Endothelial cell of umbilical vein (primary cell): Measurements from ENCODE around the gene SMG9. TPM values are rescaled to one million over a fixed set of nuclear protein-coding genes. Genes with fewer than 3 reads are reported as not detected.

Source experiments
- BruUV-seq: library from RNA; stranded (reverse); fragments of 400-500 nt; replicated peaks from 2 replicates; lab custom pipeline; 2021; lab: Mats Ljungman, UMichigan
- CTCF ChIA-PET: fragments of 300-600, 350-600 bp; sonication (Branson Sonifier 250); formaldehyde crosslinking; loops from one replicate; lab custom pipeline; 2021; ENCODE audit warnings: antibody characterized with exemption, inconsistent platforms; lab: Charles Lee
- POLR2A ChIA-PET: fragments of 300-600, 350-600 bp; sonication (Branson Sonifier 250); formaldehyde crosslinking; loops from one replicate; lab custom pipeline; 2021; ENCODE audit warnings: antibody characterized with exemption, inconsistent platforms; lab: Charles Lee
- DNase-seq: peaks from one replicate; pipeline ENCODE4 v3.0.0-alpha.2; 2011; ENCODE audit warnings: low read depth, low spot score
- FAIRE-seq: peaks from 2 replicates; lab custom pipeline; 2011; peaks lifted over from hg19 to GRCh38; lab: Jason Lieb, UNC
- H2AFZ ChIP-seq: 2 replicates; pipeline ENCODE4 v1.6.0; 2012; ENCODE audit warnings: low read depth, low read length, control low read depth, inconsistent platforms
- H3K27ac ChIP-seq: 2 replicates; pipeline ENCODE4 v1.5.1; 2011; ENCODE audit warnings: low read depth, mild to moderate bottlenecking, control low read depth, low read length, moderate library complexity; ENCODE audit not compliant: insufficient read depth
- H3K27me3 ChIP-seq, 2 experiments: 2 replicates each; pipeline versions ENCODE4 v1.6.0 to v1.6.1; 2011; ENCODE audit warnings: low read length in 2 of 2, mixed read lengths in 1 of 2; ENCODE audit not compliant: control insufficient read depth in 2 of 2, insufficient read depth in 2 of 2
- H3K36me3 ChIP-seq, 2 experiments: 2 replicates in 1 of 2; 3 replicates in 1 of 2; pipeline ENCODE4 v1.5.1; 2011; ENCODE audit warnings: low read length in 2 of 2, mild to moderate bottlenecking in 1 of 2, moderate library complexity in 1 of 2; ENCODE audit not compliant: control insufficient read depth in 2 of 2, insufficient read depth in 2 of 2; ENCODE audit errors: extremely low read depth in 1 of 2
- H3K4me1 ChIP-seq: 3 replicates; pipeline ENCODE4 v1.5.1; 2011; ENCODE audit warnings: mild to moderate bottlenecking, low read length; ENCODE audit not compliant: control insufficient read depth, insufficient read depth; ENCODE audit errors: extremely low read depth
- H3K4me2 ChIP-seq: 2 replicates; pipeline ENCODE4 v1.6.1; 2011; ENCODE audit warnings: low read length, control low read depth, mixed read lengths; ENCODE audit not compliant: insufficient read depth
- H3K4me3 ChIP-seq, 3 experiments: fragments of 200-600 bp in 1 of 3; sonication (generic), shearing (Covaris generic) in 1 of 3; replicated peaks in 1 of 3; 2 replicates each; pipeline ENCODE4 v1.5.1; 2011 to 2016; ENCODE audit warnings: control low read depth in 3 of 3, low read length in 3 of 3, mild to moderate bottlenecking in 2 of 3, inconsistent platforms in 1 of 3, low read depth in 1 of 3, moderate library complexity in 1 of 3; ENCODE audit not compliant: insufficient read depth in 1 of 3
- H3K79me2 ChIP-seq: 2 replicates; pipeline ENCODE4 v1.6.0; 2012; ENCODE audit warnings: low read length, inconsistent platforms; ENCODE audit not compliant: control insufficient read depth, insufficient read depth
- H3K9ac ChIP-seq: replicated peaks from 2 replicates; pipeline ENCODE3; 2011; ENCODE audit warnings: low read length, control low read depth; ENCODE audit not compliant: insufficient read depth; ENCODE audit errors: extremely low read depth
- H3K9me1 ChIP-seq: replicated peaks from 3 replicates; pipeline ENCODE4 v1.6.0; 2011; ENCODE audit warnings: mild to moderate bottlenecking, low read length; ENCODE audit not compliant: control insufficient read depth, insufficient read depth; ENCODE audit errors: extremely low read depth
- H3K9me3 ChIP-seq: replicated peaks from 2 replicates; pipeline ENCODE4 v1.5.1; 2012; ENCODE audit warnings: low read length, inconsistent platforms; ENCODE audit not compliant: control insufficient read depth, insufficient read depth
- H4K20me1 ChIP-seq: replicated peaks from 2 replicates; pipeline ENCODE3; 2011; ENCODE audit warnings: mild to moderate bottlenecking, low read length; ENCODE audit not compliant: control insufficient read depth, insufficient read depth; ENCODE audit errors: extremely low read depth
- EZH2 ChIP-seq: IDR thresholded peaks from 2 replicates; pipeline ENCODE4 v1.6.1; 2012; ENCODE audit warnings: borderline replicate concordance, low read depth, mild to moderate bottlenecking, moderate library complexity, low read length, inconsistent platforms; ENCODE audit not compliant: severe bottlenecking
- FOS ChIP-seq: IDR thresholded peaks from 2 replicates; pipeline ENCODE4 v1.6.1; 2011; ENCODE audit warnings: mild to moderate bottlenecking, low read length, moderate library complexity, borderline replicate concordance; ENCODE audit not compliant: insufficient read depth
- GATA2 ChIP-seq: IDR thresholded peaks from 2 replicates; pipeline ENCODE4 v1.7.0; 2011; ENCODE audit warnings: low read depth, mild to moderate bottlenecking, moderate library complexity, mixed read lengths, low read length; ENCODE audit not compliant: insufficient read length, insufficient read depth
- JUN ChIP-seq: IDR thresholded peaks from 2 replicates; pipeline ENCODE4 v1.6.1; 2011; ENCODE audit warnings: borderline replicate concordance, low read depth; ENCODE audit not compliant: insufficient read length, insufficient read depth
- MYC ChIP-seq: IDR thresholded peaks from one replicate; pipeline ENCODE4 v1.6.1; 2011; ENCODE audit warnings: mild to moderate bottlenecking, low read depth, low read length
- POLR2A ChIP-seq: IDR thresholded peaks from 2 replicates; pipeline ENCODE4 v1.6.1; 2012; ENCODE audit warnings: low read depth, mild to moderate bottlenecking, control low read depth, low read length
- POLR2AphosphoS5 ChIP-seq: IDR thresholded peaks from 2 replicates; pipeline ENCODE4 v1.6.1; 2012; ENCODE audit warnings: low read depth, mild to moderate bottlenecking, control low read depth, low read length, moderate library complexity; ENCODE audit not compliant: insufficient read depth
- dilution Hi-C: fragments of 300-500 bp; cut with MboI; formaldehyde crosslinking; loops from one replicate; pipeline ENCODE4 v1.15.0; 2019; ENCODE audit warnings: low sequenced_read_pairs; ENCODE audit not compliant: extremely low pct_ligation_motif_present
- intact Hi-C: fragments of 100-400 bp; cut with micrococcal nuclease; formaldehyde crosslinking; loops from one replicate; pipeline ENCODE4 v1.10.0; 2022
- polyA plus RNA-seq, 4 experiments: library from polyadenylated mRNA; depleted of rRNA in 3 of 4; stranded (reverse) in 3 of 4; unstranded in 1 of 4; fragments of >200 nt; gene quantifications; 2 replicates each; pipeline versions ENCODE4 v1.2.1 to v1.2.3, GENCODE V29; 2011 to 2012; ENCODE audit warnings: missing spikeins in 1 of 4
- total RNA-seq: library from RNA; stranded (reverse); gene quantifications from 2 replicates; pipeline ENCODE4 v1.2.3, GENCODE V29; 2021
- TF ChIP-seq, protein P1 (sequence below), 2 donors: IDR thresholded peaks; 1 replicate in 1 of 2; 2 replicates in 1 of 2; pipeline ENCODE4 v1.5.1; 2011; ENCODE audit warnings: low read length in 2 of 2, mild to moderate bottlenecking in 2 of 2, moderate library complexity in 2 of 2, control low read depth in 1 of 2, inconsistent platforms in 1 of 2, low read depth in 1 of 2; ENCODE audit not compliant: insufficient read depth in 1 of 2; ENCODE audit errors: extremely low read depth in 1 of 2
- TF ChIP-seq, protein P2 (sequence below): IDR thresholded peaks from 2 replicates; pipeline ENCODE4 v1.6.1; 2011; ENCODE audit not compliant: insufficient read depth, insufficient read length

The SMG9 gene
- total and polyA plus RNA-seq, 2 donors (not counting 3 experiments of a cell fraction or from before 2014, with no cell fraction given) = 25.5 to 45.0 TPM

DNA sequence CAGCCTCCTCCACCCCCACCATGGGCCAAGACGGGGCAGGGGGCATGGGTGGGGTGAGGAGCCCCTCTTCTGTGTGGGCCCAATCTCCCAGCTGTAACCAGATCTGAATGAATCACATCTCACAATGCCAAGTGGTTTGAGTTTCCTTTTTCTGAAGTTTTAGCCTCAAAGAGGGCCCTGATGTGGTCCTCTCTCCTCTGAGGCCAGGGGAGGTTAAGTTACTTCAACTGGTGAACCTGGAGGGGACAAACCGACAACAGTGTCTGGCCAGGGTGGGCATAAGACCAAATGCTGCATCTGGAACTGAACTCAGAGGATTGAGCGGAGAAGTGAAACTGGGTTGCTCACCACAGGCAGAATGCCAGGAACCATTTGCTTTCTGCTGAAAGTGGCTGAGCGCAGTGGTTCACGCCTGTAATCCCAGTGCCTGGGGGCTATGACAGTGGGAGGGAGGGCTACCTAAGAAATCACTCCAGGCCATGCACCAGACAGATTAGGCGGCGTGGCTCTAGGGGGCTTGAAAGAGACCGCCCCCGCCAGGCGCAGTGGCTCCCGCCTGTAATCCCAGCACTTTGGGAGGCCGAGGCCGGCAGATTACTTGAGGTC, 54.3 kb downstream of the SMG9 start:
- H4K20me1 ChIP-seq = no peaks in the 10 kb centered on the region
- BruUV-seq = no TSS peak
- H2AFZ ChIP-seq = peak overlapping the region; percentile 78
- H3K4me1 ChIP-seq = peaks cover 12% of the 10 kb centered on the region
- CTCF ChIA-PET = interaction anchor here (0.6 to 2.0 kb wide), 12 partner anchors 21 to 109 kb away, joined by 3 to 13 read pairs (median 4); partner anchors contain the start of gene SMG9
- H3K4me2 ChIP-seq = peak overlapping the region; percentile 61
- H3K27me3 ChIP-seq = no peaks in the 10 kb centered on the region
- intact Hi-C loops (loop anchor here (1.0 to 5.0 kb wide), 2 partner anchors 25 to 67 kb away; no protein-coding TSS in a partner anchor), dilution Hi-C loops (no loop called here)
- peak overlapping the region; percentile 57 for H3K9ac ChIP-seq
- H3K27ac ChIP-seq = peak overlapping the region; percentile 95
- H3K9me1 ChIP-seq = no peaks in the 10 kb centered on the region
- H3K9me3 ChIP-seq = no peaks in the 10 kb centered on the region
- H3K36me3 ChIP-seq = no peaks in the 10 kb centered on the region
- POLR2A ChIA-PET = interaction anchor here (1.1 to 1.2 kb wide), 2 partner anchors 25 to 31 kb away, joined by 3 read pairs; partner anchors contain the start of gene PLAUR
- TF ChIP-seq EZH2 = no peak
- no peak for TF ChIP-seq FOS
- no peak for TF ChIP-seq JUN
- TF ChIP-seq GATA2 = no peak
- TF ChIP-seq, protein P1, sequence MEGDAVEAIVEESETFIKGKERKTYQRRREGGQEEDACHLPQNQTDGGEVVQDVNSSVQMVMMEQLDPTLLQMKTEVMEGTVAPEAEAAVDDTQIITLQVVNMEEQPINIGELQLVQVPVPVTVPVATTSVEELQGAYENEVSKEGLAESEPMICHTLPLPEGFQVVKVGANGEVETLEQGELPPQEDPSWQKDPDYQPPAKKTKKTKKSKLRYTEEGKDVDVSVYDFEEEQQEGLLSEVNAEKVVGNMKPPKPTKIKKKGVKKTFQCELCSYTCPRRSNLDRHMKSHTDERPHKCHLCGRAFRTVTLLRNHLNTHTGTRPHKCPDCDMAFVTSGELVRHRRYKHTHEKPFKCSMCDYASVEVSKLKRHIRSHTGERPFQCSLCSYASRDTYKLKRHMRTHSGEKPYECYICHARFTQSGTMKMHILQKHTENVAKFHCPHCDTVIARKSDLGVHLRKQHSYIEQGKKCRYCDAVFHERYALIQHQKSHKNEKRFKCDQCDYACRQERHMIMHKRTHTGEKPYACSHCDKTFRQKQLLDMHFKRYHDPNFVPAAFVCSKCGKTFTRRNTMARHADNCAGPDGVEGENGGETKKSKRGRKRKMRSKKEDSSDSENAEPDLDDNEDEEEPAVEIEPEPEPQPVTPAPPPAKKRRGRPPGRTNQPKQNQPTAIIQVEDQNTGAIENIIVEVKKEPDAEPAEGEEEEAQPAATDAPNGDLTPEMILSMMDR (IDR thresholded peaks at IDR 0.05; ENCODE audit: extremely low read depth in 1 of 2, insufficient read depth in 1 of 2, low read depth in 1 of 2, low read length in 2 of 2) = no peak
- no peak for TF ChIP-seq POLR2AphosphoS5
- TF ChIP-seq POLR2A = no peak
- no peak for TF ChIP-seq MYC
- TF ChIP-seq, protein P2, sequence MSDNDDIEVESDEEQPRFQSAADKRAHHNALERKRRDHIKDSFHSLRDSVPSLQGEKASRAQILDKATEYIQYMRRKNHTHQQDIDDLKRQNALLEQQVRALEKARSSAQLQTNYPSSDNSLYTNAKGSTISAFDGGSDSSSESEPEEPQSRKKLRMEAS = no peak
- peak; percentile 69 for DNase-seq
- H3K79me2 ChIP-seq = no peaks in the 10 kb centered on the region
- H3K4me3 ChIP-seq = no peak overlapping the region
- no peak for FAIRE-seq
